GM12892 (cell line): ENCODE results near the gene POU3F2.

Source experiments
- POLR2A ChIP-seq: IDR thresholded peaks from 2 replicates; pipeline ENCODE4 v1.6.1; 2011; ENCODE audit warnings: low read depth, low read length, control low read depth
- POLR2AphosphoS5 ChIP-seq: IDR thresholded peaks from 2 replicates; pipeline ENCODE4 v1.6.1; 2011; ENCODE audit warnings: low read depth, low read length, control low read depth
- TAF1 ChIP-seq: IDR thresholded peaks from 2 replicates; pipeline ENCODE4 v1.6.1; 2011; ENCODE audit warnings: low read depth, mild to moderate bottlenecking, control low read depth, low read length, borderline replicate concordance

- no peak for TF ChIP-seq POLR2A
- TF ChIP-seq POLR2AphosphoS5, result no peak
- no peak for TF ChIP-seq TAF1
Measured at GRCh38 chr6:98831057-98831958, 3.1 kb upstream of the POU3F2 start.
